Activated gamma-delta T cell (primary cell): ENCODE data around the gene TMEM30B.
"Not testable (repeated sequence)": the region's sequence is repeated elsewhere in the genome, so short reads cannot be mapped to it uniquely, and the experiment has no call there.

Source experiments
- DNase-seq: peaks from one replicate; lab custom pipeline; 2025; lab: John Stamatoyannopoulos, UW

The TMEM30B gene

GRCh38 chr14:61266436-61266835, 14.7 kb downstream of the TMEM30B start:
- DNase-seq = no peak

- no peak for DNase-seq
Measured at GRCh38 chr14:61264651-61265050, 16.5 kb downstream of the TMEM30B start.

DNA sequence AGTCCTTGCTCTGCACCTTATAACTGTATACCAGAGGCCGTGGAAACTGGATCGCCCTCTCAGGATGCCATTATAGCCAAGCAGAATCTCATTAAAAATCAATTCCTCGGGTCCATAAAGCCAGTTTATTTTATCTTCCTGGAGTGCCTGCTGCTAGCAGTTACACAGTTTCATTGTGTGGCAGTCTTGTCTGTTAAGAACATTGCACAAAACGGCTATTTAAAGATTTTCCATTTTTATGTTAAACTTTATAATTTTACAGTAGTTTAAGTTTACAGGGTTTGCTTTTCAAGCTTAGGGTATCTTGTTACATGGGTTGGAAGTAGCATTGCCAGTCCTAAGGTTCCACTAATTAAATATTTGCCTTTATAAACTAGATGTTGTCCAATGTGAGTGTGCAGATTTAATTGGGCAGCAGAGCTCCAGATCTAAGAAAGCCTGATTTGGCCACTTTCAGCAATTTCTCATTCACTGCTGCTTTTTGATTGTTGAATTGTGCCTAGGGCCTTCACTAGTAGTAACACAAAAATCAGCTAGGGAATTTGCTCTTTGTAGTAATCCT, 17.0 kb downstream of the TMEM30B start:
- DNase-seq = no peak

DNA sequence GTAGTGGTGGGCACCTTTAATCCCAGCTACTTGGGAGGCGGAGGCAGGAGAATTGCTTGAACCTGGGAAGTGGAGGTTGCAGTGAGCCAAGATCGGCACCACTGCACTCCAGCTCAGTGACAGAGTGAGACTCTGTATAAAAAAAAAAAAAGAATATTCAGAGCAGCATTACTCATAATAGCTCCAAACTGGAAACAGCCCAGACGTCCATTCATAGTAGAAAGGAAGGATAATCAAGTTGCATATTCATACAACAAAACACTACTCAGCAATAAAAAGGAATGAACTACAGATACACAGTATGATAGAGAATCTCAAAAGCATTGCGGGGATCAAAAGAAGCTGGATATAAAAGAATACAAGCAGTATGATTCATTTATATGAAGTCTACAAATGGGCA, 19.1 kb downstream of the TMEM30B start:
- DNase-seq = no peak

DNA sequence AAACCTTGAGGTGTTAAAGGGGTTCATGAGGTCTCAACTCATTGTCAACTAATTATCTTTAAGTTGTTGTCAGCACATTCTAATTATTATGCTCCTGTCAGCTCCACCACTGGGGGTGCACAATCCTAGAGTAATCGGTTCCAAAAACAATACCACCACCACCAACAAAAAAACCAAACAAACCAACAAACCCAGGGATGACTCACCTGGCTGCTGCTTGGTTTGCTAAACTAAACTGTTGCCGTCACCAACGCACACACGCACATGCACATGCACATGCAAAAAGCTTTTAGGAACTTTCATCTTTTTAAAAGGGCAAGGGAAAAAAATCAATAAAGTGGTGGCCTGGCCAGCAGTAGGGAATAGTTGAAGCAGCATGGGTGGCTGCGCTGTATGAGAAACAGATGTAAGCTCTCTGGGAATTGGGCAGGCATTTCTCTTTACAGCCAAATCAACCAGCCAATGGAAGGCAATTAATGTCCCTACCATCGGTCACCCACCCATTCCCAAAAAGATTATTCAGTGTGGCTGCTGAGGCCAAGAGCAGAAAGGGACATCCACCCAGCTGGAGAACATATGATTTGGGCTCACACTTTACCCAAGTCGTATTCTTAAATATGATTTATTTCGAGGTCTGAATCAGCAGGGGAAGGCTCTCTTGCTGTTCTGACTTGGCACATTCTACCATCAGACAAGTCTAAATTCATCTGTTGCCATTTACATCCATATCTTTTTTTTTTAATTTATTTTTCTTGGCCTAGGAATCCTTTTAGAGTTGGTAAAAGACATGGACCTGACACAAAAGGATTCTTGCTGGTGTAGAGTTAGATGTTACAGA, 20.0 kb downstream of the TMEM30B start:
- no peak for DNase-seq

- DNase-seq = no peak
Measured at GRCh38 chr14:61258985-61259384, 22.2 kb downstream of the TMEM30B start.

GRCh38 chr14:61257469-61258057, 23.6 kb downstream of the TMEM30B start:
- no peak for DNase-seq

- DNase-seq = no peak
Measured at GRCh38 chr14:61256826-61257468, 24.2 kb downstream of the TMEM30B start.

DNA sequence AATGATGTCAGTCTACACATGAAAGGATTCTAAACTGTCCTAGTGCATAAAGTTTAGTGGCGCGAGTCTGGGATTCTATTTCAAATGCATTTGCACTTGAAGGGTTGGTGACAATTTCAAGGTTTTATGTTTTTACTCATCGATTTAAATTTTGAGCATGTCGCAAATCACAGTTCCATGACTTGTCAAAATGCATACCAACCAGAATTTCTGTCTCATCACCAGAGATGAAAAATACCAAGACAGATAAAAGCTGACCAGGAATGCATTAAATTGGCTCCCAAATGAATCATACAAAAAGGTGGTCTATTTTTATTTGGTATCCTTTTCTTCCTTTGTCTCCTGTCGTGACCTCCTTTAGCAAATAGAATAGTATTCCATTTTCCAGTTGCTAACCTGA, 25.2 kb downstream of the TMEM30B start:
- DNase-seq = no peak

- no peak for DNase-seq
Measured at GRCh38 chr14:61254808-61255526, 26.2 kb downstream of the TMEM30B start.

DNA sequence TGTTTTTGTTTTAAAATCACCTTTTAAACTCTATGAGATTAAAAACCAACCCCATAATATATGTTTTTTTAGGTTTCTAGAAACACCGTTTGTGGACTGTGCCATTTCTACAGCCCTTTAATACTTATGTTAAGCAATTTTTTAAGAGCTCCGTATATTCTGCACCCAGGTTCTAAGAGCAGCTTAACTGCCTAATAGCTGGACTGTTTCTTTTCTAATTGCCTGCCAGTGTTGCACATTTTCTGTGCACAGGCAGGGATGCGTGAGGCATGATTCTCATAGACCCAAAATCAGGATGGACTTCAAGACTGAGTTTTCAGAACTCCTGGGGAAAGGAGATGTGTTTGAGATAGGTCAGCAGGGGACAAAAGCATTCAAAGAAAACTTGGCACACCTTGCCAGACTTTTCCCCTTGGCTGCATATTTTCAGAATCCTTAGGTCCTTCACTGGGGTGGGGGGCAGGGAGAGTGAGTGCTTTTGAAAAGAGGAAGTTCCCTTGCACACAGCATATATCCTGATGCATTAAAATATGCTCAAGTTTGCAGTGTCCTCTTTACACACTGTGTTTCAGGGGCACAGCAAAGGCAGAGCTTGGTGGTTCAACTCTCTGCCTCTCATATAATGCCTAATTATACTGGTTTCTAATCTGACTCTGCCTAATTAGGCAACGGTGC, 27.9 kb downstream of the TMEM30B start:
- DNase-seq = no peak

GRCh38 chr14:61252369-61253063, 28.6 kb downstream of the TMEM30B start:
- no peak for DNase-seq

DNA sequence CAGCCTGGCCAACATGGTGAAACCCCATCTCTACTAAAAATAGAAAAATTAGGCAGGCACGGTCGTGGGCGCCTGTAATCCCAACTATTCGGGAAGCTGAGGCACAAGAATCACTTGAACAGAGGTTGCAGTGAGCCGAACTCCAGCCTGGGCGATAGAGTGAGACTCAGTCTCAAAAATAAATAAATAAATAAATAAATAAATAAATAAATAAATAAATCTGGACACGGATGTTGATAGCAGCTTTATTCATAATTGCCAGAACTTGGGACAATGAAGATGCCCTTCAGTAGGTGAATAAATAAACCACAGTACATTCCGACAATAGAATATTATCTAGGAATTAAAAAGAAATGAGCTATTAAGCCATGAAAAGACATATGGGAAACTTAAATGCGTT, 31.1 kb downstream of the TMEM30B start:
- DNase-seq = no peak

DNA sequence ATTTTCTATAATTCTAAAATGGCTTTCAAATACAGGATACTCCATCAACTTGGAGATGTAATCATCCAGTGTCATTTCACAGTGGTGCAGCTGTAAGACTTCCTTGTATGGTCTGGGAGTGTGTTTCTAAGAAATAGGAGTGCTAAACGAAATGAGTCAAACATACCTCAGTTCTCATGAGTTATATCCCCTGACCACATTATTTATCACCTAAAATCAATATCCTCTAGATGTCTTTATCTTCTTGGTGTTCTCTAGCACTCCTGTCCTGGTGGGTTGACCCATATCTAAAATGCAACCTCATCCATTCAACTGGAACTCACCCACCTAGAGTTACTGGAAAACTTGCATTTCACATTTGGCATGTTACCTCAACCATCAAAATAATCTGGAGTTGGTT, 33.2 kb downstream of the TMEM30B start:
- no peak for DNase-seq

DNA sequence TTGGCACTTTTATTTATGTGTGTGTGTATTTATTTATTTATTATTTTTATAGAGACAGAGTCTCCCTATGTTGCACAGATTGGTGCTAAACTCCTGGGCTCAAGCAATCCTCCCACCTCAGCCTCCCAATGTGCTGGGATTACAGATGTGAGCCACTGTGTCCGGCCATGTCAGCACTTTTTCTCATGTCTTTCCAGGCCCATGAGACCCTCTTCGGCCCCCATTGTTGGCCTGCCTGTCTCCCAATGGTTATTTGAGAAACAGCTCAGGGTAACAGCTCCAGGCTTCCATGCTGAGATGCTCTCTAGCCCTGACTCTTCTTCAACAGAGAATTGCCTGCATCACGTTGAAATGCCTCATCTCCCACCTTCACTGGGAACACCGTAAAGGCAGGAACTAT, 34.4 kb downstream of the TMEM30B start:
- no peak for DNase-seq

DNA sequence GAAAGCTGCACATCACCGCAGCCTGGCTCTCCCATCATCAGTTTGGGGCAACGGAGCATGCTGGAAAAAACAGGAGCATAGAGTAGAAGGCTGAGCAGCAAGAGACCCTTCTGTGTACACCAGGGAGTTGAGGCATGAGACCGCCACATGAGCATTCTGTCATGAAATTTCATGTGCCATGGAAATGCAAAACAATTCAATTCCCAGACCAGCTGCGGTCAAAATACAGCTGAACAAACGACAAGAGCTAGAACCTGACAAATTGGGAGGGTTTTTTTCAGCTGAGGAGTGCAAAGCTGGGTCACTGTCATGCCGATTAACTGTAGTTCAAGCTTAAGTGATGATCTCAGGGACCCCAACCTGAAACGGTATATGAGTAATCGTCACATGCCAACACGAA, 37.1 kb downstream of the TMEM30B start:
- no peak for DNase-seq

- DNase-seq = no peak
Measured at GRCh38 chr14:61240206-61240605, 40.9 kb downstream of the TMEM30B start.

DNA sequence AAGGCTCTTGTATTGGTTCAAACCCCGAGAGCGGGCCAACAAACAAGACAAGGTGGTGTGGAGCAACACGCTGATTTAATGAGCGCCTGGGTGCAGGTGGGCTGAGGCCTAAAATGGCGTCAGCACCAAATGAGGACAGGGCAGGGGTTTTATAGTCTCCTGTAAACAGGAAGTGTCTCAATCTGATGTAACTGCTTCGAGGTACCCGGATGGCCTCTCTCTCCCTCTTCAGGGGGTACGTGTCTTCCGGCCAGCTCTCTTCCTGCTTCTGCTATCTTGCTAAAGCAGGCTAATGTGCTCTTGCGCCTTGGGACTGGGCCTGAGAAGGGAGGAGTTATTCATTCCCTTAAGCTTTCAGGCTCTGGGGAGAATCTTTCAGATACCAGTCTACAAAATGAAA, 41.9 kb downstream of the TMEM30B start:
- not testable (repeated sequence) for DNase-seq

DNA sequence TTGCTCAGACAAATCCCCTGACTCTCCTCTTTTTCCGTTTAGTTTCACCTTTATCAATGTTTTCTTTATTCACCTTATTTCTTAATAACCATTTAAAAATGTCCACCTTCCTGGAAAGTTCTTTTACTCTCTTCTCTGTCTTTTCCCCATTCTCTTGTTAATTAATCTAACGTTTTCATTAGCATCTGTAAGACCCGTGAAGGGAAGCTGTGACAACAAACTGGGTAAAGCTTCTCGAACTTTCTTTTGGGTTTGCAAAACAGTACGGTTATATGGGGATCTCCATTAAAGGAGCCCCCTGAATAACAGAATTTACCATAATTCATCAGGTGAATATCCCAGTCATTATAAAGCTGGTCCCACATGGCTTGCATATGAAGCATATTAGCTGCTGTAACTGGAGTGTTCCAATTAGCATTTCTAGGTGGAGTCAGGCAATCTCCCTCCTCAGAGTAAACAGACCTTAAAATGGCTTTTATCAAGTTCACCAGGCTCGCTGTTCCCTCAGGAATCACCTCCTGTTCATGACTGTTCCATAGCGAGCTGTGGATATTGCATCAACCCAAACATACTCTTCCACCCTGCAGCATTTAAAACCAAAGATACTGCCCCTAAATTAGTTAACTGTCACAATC, 42.4 kb downstream of the TMEM30B start:
- DNase-seq = no peak

DNA sequence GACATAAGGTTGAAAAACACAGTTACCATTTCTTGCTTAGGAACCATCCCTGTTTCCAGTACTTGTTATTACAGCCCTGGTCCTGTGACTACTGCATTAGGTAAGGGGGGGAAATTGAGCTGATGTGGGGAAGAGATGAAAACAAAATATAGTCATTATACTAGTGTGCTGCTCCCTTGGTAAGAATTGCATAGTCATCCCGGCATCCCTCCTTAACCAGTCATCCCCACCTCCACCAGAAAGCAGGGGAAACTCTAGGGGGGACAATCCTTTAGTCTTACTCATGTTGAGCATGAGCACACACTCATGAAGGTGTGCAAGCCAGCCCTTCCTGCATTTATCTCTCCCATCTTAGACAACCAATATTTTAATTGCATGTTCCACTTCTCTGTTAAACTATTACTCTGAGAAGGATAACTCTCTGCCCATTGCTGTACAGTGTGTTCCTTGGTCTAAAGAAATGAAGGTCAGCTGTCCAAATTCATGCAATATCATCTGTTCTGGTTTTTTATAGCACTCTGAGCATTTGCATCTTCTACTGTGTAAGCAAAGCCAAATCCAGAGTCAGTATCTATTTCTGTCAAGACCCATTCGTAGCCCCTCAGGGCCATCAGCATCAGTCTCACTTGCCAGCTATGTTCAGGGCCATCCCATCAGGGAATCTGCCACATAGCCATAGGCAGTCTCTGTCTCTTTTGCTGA, 46.8 kb downstream of the TMEM30B start:
- no peak for DNase-seq
